Ascending aorta (tissue), 2 donors: Measurements from ENCODE around the gene TRIOBP. TPM values are rescaled to one million over a fixed set of nuclear protein-coding genes. Genes with fewer than 3 reads are reported as not detected.

ENCODE experiments used
- DNase-seq, 2 donors: peaks; one replicate each; pipeline ENCODE4 v3.0.0-alpha.2; 2019; ENCODE audit warnings: low spot score in 2 of 2
- H3K27ac ChIP-seq, 2 donors: fragments of 200-600 bp; sonication (generic); one replicate each; pipeline ENCODE4 v1.5.1; 2016 to 2017; ENCODE audit warnings: mild to moderate bottlenecking in 1 of 2
- H3K27me3 ChIP-seq: fragments of 200-600 bp; sonication (generic); one replicate; pipeline ENCODE4 v1.5.1; 2017
- H3K36me3 ChIP-seq, 2 donors: fragments of 200-600 bp; sonication (generic); one replicate each; pipeline ENCODE4 v1.5.1; 2016
- H3K4me1 ChIP-seq, 2 donors: fragments of 200-600 bp; sonication (generic); one replicate each; pipeline ENCODE4 v1.5.1; 2016 to 2017; ENCODE audit warnings: mild to moderate bottlenecking in 1 of 2
- H3K4me3 ChIP-seq, 2 donors: fragments of 200-600 bp; sonication (generic); one replicate each; pipeline ENCODE4 v1.5.1; 2016 to 2017; ENCODE audit warnings: mild to moderate bottlenecking in 1 of 2
- H3K9me3 ChIP-seq, 2 donors: fragments of 200-600 bp; sonication (generic); one replicate each; pipeline ENCODE4 v1.5.1; 2016
- intact Hi-C: fragments of 100-400 bp; cut with DNase I; formaldehyde crosslinking; loops from one replicate; pipeline ENCODE4 v1.15.1; 2023
- total RNA-seq: library from RNA; depleted of rRNA; stranded (reverse); fragments of >200 nt; gene quantifications from one replicate; pipeline ENCODE4 v1.1.0, GENCODE V29; 2016
- TF ChIP-seq, protein P1 (sequence below), 3 experiments: fragments of 200-600 bp in 2 of 3; fragments of 450-650 bp in 1 of 3; sonication (generic) in 2 of 3; IDR thresholded peaks; one replicate each; pipeline ENCODE4 v1.5.1; 2016 to 2019; ENCODE audit warnings: antibody characterized with exemption in 3 of 3, mild to moderate bottlenecking in 1 of 3, moderate library complexity in 1 of 3

Gene TRIOBP
- total RNA-seq, 1 donor from 2014 or later: 253 TPM

DNA sequence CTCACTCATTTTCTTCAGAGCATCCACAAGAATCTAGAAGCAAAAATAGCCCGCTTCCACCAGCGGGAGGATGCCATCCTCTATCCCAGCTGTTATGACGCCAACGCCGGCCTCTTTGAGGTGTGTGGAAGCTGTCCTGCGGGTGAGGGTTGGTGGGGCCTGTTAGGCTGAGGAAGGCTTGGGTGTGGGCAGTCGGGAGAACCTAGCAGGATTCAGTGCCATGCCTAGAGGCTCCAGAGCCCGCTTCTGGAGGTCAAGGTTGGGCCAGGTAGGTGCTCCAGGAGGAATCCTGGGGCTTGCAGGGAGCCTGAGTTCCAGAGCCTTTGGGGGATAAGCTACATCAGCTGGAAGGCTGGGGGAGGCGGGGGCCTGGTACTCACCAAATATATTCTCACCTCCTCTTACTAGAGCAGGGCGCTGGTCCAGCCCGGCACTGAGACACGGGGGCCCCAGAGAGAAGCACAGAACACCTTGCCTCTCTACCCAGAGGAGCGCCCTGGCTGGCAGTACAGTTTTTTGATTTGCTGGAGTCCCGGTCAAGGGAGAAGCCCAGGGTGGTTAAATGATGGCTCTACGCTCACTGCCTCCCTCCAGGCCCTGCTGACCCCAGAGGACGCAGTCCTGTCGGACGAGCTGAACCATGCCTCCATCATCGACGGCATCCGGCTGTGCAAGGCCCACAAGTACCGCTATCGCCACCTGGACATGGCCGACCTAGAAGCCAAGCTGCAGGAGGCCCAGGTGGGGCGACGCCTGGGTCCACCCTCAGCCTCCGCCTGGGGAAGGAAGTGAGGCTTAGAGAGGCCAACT lies 116.2 kb downstream of the TRIOBP start:
- TF ChIP-seq, protein P1, sequence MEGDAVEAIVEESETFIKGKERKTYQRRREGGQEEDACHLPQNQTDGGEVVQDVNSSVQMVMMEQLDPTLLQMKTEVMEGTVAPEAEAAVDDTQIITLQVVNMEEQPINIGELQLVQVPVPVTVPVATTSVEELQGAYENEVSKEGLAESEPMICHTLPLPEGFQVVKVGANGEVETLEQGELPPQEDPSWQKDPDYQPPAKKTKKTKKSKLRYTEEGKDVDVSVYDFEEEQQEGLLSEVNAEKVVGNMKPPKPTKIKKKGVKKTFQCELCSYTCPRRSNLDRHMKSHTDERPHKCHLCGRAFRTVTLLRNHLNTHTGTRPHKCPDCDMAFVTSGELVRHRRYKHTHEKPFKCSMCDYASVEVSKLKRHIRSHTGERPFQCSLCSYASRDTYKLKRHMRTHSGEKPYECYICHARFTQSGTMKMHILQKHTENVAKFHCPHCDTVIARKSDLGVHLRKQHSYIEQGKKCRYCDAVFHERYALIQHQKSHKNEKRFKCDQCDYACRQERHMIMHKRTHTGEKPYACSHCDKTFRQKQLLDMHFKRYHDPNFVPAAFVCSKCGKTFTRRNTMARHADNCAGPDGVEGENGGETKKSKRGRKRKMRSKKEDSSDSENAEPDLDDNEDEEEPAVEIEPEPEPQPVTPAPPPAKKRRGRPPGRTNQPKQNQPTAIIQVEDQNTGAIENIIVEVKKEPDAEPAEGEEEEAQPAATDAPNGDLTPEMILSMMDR (IDR thresholded peaks at IDR 0.05): no peak
- no peak overlapping the region for H3K4me3 ChIP-seq
- intact Hi-C loops: no loop called here
- peaks cover 5 to 11% of the 10 kb centered on the region in 2 donors for H3K4me1 ChIP-seq
- H3K36me3 ChIP-seq: no peaks in the 10 kb centered on the region
- no peaks in the 10 kb centered on the region for H3K27me3 ChIP-seq
- no peaks in the 10 kb centered on the region for H3K9me3 ChIP-seq
- no peak for DNase-seq
- H3K27ac ChIP-seq: no peak overlapping the region

DNA sequence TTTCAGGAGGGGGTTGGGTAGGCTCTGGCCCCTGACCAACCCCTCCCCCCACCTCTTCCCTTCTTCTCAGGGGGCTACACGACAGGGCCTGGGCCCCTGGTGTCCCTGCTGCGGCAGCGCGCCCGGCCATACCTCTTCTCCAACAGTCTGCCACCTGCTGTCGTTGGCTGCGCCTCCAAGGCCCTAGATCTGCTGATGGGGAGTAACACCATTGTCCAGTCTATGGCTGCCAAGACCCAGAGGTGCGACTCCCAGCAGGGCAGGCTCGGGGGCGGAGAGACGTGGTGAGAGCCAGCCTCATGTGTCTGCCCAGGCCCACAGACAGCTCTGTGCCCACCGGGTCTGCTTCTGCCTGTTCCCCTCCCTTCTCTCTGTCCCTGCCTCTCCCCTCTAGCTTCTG lies 118.7 kb downstream of the TRIOBP start:
- DNase-seq: no peak
- no peaks in the 10 kb centered on the region for H3K27me3 ChIP-seq
- H3K4me1 ChIP-seq: peaks cover 8 to 15% of the 10 kb centered on the region in 2 donors
- H3K9me3 ChIP-seq: no peaks in the 10 kb centered on the region
- H3K4me3 ChIP-seq: no peak overlapping the region
- H3K27ac ChIP-seq: no peak overlapping the region
- no peaks in the 10 kb centered on the region for H3K36me3 ChIP-seq
- TF ChIP-seq, protein P1 (IDR thresholded peaks at IDR 0.05): no peak
- intact Hi-C loops: no loop called here

DNA sequence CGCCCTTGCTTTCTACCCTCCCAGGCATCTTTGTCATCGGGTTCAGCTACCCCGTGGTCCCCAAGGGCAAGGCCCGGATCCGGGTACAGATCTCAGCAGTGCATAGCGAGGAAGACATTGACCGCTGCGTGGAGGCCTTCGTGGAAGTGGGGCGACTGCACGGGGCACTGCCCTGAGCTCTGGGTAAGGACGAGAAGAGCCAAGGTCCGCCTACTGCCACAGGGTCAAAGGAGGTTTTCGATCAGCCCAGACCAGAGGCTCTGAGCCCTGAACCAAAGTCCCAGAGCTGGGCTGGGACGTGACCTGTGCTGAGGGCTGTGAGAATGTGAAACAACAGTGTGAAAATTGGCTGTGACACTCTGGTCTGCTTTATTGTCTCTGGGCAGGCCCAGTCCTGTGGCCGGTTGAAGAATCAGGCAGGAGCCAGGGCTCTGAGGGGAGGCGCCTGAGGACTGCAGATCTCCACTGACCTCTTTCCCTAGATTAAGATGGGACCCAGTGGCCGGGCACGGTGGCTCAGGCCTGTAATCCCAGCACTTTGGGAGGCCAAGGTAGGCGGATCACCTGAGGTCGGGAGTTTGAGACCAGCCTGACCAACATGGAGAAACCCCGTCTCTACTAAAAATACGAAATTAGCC lies 119.8 kb downstream of the TRIOBP start:
- intact Hi-C loops: loop anchor here (1.0 kb wide), 2 partner anchors 47 to 118 kb away; no protein-coding TSS in a partner anchor
- H3K9me3 ChIP-seq: no peaks in the 10 kb centered on the region
- H3K36me3 ChIP-seq: no peaks in the 10 kb centered on the region
- H3K4me1 ChIP-seq: peaks cover 8 to 15% of the 10 kb centered on the region in 2 donors
- no peak overlapping the region for H3K4me3 ChIP-seq
- no peak overlapping the region for H3K27ac ChIP-seq
- TF ChIP-seq, protein P1 (IDR thresholded peaks at IDR 0.05): no peak
- no peak for DNase-seq
- no peaks in the 10 kb centered on the region for H3K27me3 ChIP-seq

DNA sequence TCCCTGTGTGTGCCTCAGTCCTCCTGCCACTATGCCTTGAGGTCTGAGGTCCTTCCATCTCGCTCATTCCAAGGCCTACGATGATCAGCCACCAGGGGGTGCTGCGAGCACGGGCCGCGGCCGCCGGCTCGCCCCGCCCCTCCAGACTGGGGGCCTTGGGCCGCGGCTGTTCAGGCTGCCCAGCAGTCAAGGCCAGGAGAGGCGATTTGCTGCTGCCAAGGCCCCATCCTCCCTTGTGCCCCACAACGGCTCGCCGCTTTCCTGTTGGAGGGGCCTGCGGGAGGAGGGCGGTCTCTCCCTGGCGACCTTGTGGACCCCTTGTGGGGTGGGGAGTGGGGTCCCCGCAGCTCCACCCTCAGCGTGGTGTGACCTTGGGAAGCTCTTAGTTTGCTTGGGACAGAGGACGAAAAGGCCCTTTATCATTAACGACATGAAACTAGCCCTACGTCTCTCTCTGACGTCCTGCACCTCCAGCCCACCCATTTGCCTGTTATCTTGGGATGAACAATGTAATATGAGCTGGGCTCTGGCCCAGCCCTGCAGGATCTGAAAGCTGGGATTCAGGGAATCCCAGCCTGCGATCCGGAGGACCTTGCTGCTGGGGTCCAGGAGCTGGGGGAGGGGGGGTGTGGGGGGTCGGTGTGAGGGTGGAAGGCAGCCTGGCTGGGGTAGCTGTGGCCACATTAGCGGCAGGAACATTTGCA lies 121.0 kb downstream of the TRIOBP start:
- Histone ChIP-seq H3K27me3 (no peaks in the 10 kb centered on the region), H3K9me3 (no peaks in the 10 kb centered on the region), H3K27ac (no peak overlapping the region), H3K4me3 (peak overlapping the region; percentile 56 to 62), H3K4me1 (peaks cover 8 to 15% of the 10 kb centered on the region in 2 donors), H3K36me3 (no peaks in the 10 kb centered on the region)
- TF ChIP-seq, protein P1 (IDR thresholded peaks at IDR 0.05): peak; percentile 95 to 96 (median 95)
- intact Hi-C loops: loop anchor here (1.0 kb wide), 3 partner anchors 45 to 147 kb away; no protein-coding TSS in a partner anchor
- peak; percentile 33 to 89 for DNase-seq

DNA sequence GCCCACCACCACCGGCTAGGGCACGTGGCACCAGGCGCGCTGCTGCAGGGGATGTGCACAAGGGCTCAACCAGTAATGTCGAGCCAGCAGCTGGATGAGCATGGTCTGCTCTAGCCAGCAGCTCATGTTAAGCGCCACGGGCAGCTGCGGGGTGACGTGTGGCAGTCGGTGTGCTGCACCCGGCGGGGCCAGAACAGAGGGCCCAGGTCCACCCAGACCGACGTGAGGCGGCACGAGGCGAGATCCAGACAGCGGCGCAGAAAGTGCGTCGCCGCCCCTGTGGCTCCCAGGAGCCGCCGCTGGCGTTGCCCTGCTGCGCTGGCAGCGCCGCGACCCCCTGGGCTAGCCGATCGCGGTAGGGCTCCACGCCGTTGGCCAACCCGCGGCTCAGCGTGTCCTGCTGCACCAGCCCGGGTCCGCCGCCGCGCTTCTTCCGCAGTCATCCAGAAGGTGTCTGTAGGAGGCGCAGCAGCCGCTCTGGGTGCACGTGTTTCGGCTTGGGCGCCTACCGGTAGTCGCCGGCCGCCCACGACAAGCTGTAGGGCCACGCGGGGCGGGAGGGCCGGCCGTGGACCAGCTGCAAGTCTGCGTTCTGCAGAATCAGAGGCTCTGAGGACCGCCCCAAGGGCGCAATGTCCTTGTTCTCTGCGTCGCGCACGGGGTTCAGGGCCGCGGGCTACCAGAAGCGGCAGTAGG lies 121.7 kb downstream of the TRIOBP start:
- no peaks in the 10 kb centered on the region for H3K27me3 ChIP-seq
- H3K4me3 ChIP-seq: peak overlapping the region; percentile 56 to 62
- H3K27ac ChIP-seq: no peak overlapping the region
- intact Hi-C loops: loop anchor here (1.0 kb wide), 1 partner anchor 147 kb away; no protein-coding TSS in a partner anchor
- H3K36me3 ChIP-seq: no peaks in the 10 kb centered on the region
- H3K9me3 ChIP-seq: no peaks in the 10 kb centered on the region
- peaks cover 8 to 15% of the 10 kb centered on the region in 2 donors for H3K4me1 ChIP-seq
- DNase-seq: no peak
- TF ChIP-seq, protein P1 (IDR thresholded peaks at IDR 0.05): peak; percentile 20 to 48 (median 42)
